ENCODE measurements around the gene SLC25A22. TPM values are rescaled to one million over a fixed set of nuclear protein-coding genes. Genes with fewer than 3 reads are reported as not detected.

SLC25A22 gene
- polyA plus RNA-seq, 1 of the 3 experiments (the other 2 are of a cell fraction), result 50.9 TPM

DNA sequence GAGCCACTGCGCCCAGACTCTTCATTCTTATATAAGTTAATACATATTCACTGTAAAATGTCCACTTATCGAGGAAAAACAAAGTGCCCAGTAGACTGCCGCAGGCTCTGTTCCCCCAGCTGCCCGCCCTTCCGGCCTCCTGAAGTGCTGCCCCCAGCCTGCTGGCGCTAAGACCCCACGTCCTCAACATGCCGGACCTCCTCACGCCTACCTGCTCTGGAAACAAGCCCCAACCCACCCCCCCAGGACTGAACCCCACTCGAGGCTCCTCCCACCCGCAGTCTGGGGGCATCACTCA, 21.9 kb downstream of the SLC25A22 start:
- Histone ChIP-seq H3K27ac (ENCODE audit: low read depth in 2 of 2, low read length in 1 of 2) (no peak overlapping the region; a peak in 2 of 4 replicates), H3K9me3 (no peaks in the 10 kb centered on the region), H3K4me2 (peak overlapping the region; percentile 98), H3K4me1 (ENCODE audit: control insufficient read depth in 1 of 2, insufficient read depth in 2 of 2, low read depth in 1 of 2, low read length in 1 of 2) (peaks cover 11 to 19% of the 10 kb centered on the region in 2 experiments; a peak in 2 of 4 replicates), H2AFZ (ENCODE audit: low read depth) (no peak overlapping the region), H3K36me3 (replicated peaks in 1 of 2; ENCODE audit: control insufficient read depth in 1 of 2, insufficient read depth in 2 of 2, low read length in 1 of 2) (peaks cover 0 to 34% of the 10 kb centered on the region in 2 experiments), H4K20me1 (ENCODE audit: insufficient read depth) (peaks cover 44% of the 10 kb centered on the region), H3K9me2 (no peaks in the 10 kb centered on the region), H3K27me3 (ENCODE audit: insufficient read depth) (no peaks in the 10 kb centered on the region), H3F3A (replicated peaks; ENCODE audit: insufficient read depth) (no peaks in the 10 kb centered on the region), H3K79me2 (ENCODE audit: insufficient read depth) (peaks cover 73% of the 10 kb centered on the region), H3K9ac (peak overlapping the region; percentile 87), H3K4me3 (ENCODE audit: low read depth in 2 of 2, low read length in 1 of 2) (peak overlapping the region; percentile 85 to 87)
- DNase-seq, result peak; percentile 49
- ChIA-PET CTCF (interaction anchor here (1.1 to 3.1 kb wide), 8 partner anchors 8 to 81 kb away, joined by 3 to 31 read pairs (median 4); partner anchors contain the start of genes DEAF1, SLC25A22, TALDO1 and TMEM80), POLR2A (interaction anchor here (0.9 to 2.8 kb wide), 3 partner anchors 13 to 17 kb away, joined by 3 to 18 read pairs (median 4); partner anchors contain the start of gene CEND1)
- WGBS (ENCODE audit: low lambda C conversion rate), result 32% methylated on average over 11 of the region's 11 CpGs
- TF ChIP-seq NRF1 (IDR thresholded peaks at IDR 0.05; ENCODE audit: low read depth, low read length) (no peak), EP300 (IDR thresholded peaks at IDR 0.05; ENCODE audit: borderline replicate concordance in 1 of 2, low read depth in 1 of 2, low read length in 1 of 2) (no peak), FOXM1 (IDR thresholded peaks at IDR 0.05; ENCODE audit: low read depth) (no peak), SMC3 (IDR thresholded peaks at IDR 0.05; ENCODE audit: low read depth, low read length) (no peak), FOXJ3 (CRISPR knock-in tag; IDR thresholded peaks at IDR 0.05) (no peak), FOSL2 (IDR thresholded peaks at IDR 0.05; ENCODE audit: borderline replicate concordance, low read depth) (no peak), CHD2 (IDR thresholded peaks at IDR 0.05; ENCODE audit: low read length, partially characterized antibody) (no peak), USF2 (IDR thresholded peaks at IDR 0.05; ENCODE audit: borderline replicate concordance, low read depth, low read length) (no peak), RFX5 (IDR thresholded peaks at IDR 0.05; ENCODE audit: low read length) (no peak)
- TF ChIP-seq, protein P1, sequence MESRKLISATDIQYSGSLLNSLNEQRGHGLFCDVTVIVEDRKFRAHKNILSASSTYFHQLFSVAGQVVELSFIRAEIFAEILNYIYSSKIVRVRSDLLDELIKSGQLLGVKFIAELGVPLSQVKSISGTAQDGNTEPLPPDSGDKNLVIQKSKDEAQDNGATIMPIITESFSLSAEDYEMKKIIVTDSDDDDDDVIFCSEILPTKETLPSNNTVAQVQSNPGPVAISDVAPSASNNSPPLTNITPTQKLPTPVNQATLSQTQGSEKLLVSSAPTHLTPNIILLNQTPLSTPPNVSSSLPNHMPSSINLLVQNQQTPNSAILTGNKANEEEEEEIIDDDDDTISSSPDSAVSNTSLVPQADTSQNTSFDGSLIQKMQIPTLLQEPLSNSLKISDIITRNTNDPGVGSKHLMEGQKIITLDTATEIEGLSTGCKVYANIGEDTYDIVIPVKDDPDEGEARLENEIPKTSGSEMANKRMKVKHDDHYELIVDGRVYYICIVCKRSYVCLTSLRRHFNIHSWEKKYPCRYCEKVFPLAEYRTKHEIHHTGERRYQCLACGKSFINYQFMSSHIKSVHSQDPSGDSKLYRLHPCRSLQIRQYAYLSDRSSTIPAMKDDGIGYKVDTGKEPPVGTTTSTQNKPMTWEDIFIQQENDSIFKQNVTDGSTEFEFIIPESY (IDR thresholded peaks at IDR 0.05; ENCODE audit: borderline replicate concordance, low read depth), result no peak

DNA sequence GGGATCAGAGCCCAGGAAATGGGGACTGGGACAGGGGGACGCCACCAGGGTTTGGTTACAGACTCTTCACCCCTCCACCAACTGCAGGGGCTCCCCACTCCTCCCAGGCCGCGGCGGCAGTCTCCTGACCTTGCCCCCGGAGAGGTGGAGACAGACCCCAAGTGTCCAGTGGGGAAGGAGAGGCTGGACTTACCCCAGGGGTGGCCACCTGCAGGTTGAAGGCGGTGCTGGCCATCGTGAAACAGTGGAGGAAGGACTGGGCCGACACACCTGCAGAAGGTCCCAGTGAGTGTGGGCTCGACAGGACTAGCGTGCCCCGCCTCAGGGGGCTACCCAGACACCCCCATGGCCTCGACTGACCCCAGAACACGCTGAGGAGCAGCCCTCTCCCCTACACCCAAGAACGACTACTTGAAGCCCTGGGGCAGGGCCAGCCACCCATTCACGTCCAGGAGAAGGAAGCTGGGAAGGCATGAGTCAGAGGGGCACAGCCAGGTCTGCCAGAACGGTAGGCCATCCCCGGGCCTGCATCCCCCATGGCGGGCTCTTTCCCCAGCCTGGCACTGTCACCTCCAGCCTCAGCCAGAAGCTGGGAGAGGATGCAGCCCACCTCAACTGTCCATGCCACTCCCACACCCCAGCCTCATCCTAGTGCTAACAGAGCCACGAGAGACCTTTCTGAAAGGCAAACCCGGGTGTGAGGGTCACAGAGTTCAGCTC, 23.0 kb downstream of the SLC25A22 start:
- Histone ChIP-seq H3K4me2 (peak overlapping the region; percentile 98), H3K27ac (ENCODE audit: low read depth in 2 of 2, low read length in 1 of 2) (no peak overlapping the region; a peak in 1 of 4 replicates), H4K20me1 (ENCODE audit: insufficient read depth) (peaks cover 44% of the 10 kb centered on the region), H3K9ac (0 out of 2 replicates have a peak overlapping the region, but pooled peaks have one; percentile 22), H3K79me2 (ENCODE audit: insufficient read depth) (peaks cover 79% of the 10 kb centered on the region), H3K4me3 (ENCODE audit: low read depth in 2 of 2, low read length in 1 of 2) (no peak overlapping the region; a peak in 1 of 4 replicates), H3K27me3 (ENCODE audit: insufficient read depth) (no peaks in the 10 kb centered on the region), H2AFZ (ENCODE audit: low read depth) (no peak overlapping the region), H3K9me2 (no peaks in the 10 kb centered on the region), H3F3A (replicated peaks; ENCODE audit: insufficient read depth) (no peaks in the 10 kb centered on the region), H3K9me3 (no peaks in the 10 kb centered on the region), H3K4me1 (ENCODE audit: control insufficient read depth in 1 of 2, insufficient read depth in 2 of 2, low read depth in 1 of 2, low read length in 1 of 2) (peaks cover 11 to 19% of the 10 kb centered on the region in 2 experiments; a peak in 2 of 4 replicates), H3K36me3 (replicated peaks in 1 of 2; ENCODE audit: control insufficient read depth in 1 of 2, insufficient read depth in 2 of 2, low read length in 1 of 2) (peaks cover 0 to 46% of the 10 kb centered on the region in 2 experiments)
- POLR2A ChIA-PET, result interaction anchor here (2.8 kb wide), 1 partner anchor 15 kb away, joined by 18 read pairs; the partner anchor contains the start of gene CEND1
- no peak for DNase-seq
- 86% methylated on average over 9 of the region's 20 CpGs for WGBS (ENCODE audit: low lambda C conversion rate)
- CTCF ChIA-PET, result interaction anchor here (1.1 to 3.1 kb wide), 5 partner anchors 11 to 52 kb away, joined by 4 to 31 read pairs (median 4); partner anchors contain the start of gene SLC25A22
- no peak for TF ChIP-seq USF2 (IDR thresholded peaks at IDR 0.05; ENCODE audit: borderline replicate concordance, low read depth, low read length)
- no peak for TF ChIP-seq FOXJ3 (CRISPR knock-in tag; IDR thresholded peaks at IDR 0.05)
- TF ChIP-seq YY1 (IDR thresholded peaks at IDR 0.05; ENCODE audit: low read depth), result no peak
- no peak for TF ChIP-seq GATA2 (CRISPR knock-in tag; IDR thresholded peaks at IDR 0.05)
- TF ChIP-seq, protein P2, sequence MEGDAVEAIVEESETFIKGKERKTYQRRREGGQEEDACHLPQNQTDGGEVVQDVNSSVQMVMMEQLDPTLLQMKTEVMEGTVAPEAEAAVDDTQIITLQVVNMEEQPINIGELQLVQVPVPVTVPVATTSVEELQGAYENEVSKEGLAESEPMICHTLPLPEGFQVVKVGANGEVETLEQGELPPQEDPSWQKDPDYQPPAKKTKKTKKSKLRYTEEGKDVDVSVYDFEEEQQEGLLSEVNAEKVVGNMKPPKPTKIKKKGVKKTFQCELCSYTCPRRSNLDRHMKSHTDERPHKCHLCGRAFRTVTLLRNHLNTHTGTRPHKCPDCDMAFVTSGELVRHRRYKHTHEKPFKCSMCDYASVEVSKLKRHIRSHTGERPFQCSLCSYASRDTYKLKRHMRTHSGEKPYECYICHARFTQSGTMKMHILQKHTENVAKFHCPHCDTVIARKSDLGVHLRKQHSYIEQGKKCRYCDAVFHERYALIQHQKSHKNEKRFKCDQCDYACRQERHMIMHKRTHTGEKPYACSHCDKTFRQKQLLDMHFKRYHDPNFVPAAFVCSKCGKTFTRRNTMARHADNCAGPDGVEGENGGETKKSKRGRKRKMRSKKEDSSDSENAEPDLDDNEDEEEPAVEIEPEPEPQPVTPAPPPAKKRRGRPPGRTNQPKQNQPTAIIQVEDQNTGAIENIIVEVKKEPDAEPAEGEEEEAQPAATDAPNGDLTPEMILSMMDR (IDR thresholded peaks at IDR 0.05), result no peak
- TF ChIP-seq CHD2 (IDR thresholded peaks at IDR 0.05; ENCODE audit: low read length, partially characterized antibody), result no peak
